HG03342 (cell line): ENCODE measurements around the gene DNAI1.

Experiments
- ATAC-seq: cut with Tn5 transposase; IDR thresholded peaks from one replicate; pipeline ENCODE4 v1.9.1; 2021; ENCODE audit warnings: mild to moderate bottlenecking, moderate library complexity; ENCODE audit not compliant: unreplicated experiment

The DNAI1 gene

GRCh38 chr9:34486572-34486971 is 28.0 kb downstream of the DNAI1 start:
- ATAC-seq: no peak

- ATAC-seq: no peak
Observed at GRCh38 chr9:34490360-34490759, 31.8 kb downstream of the DNAI1 start.

GRCh38 chr9:34490760-34491159 is 32.2 kb downstream of the DNAI1 start:
- ATAC-seq: no peak

GRCh38 chr9:34491596-34491995 is 33.0 kb downstream of the DNAI1 start:
- no peak for ATAC-seq

- no peak for ATAC-seq
Observed at GRCh38 chr9:34492051-34492450, 33.4 kb downstream of the DNAI1 start.

- ATAC-seq: no peak
Observed at GRCh38 chr9:34493972-34494535, 35.4 kb downstream of the DNAI1 start.

- ATAC-seq: no peak
Observed at GRCh38 chr9:34496149-34496712, 37.6 kb downstream of the DNAI1 start.

- ATAC-seq: no peak
Observed at GRCh38 chr9:34498553-34498952, 39.9 kb downstream of the DNAI1 start.

- ATAC-seq: no peak
Observed at GRCh38 chr9:34499076-34499475, 40.5 kb downstream of the DNAI1 start.

- ATAC-seq: no peak
Observed at GRCh38 chr9:34500623-34501267, 42.1 kb downstream of the DNAI1 start.

- ATAC-seq: no peak
Observed at GRCh38 chr9:34501372-34501771, 42.8 kb downstream of the DNAI1 start.

GRCh38 chr9:34501889-34502425 is 43.4 kb downstream of the DNAI1 start:
- ATAC-seq: no peak

GRCh38 chr9:34502471-34502870 is 43.9 kb downstream of the DNAI1 start:
- ATAC-seq: no peak

GRCh38 chr9:34502891-34503290 is 44.3 kb downstream of the DNAI1 start:
- ATAC-seq: no peak

- ATAC-seq: no peak
Observed at GRCh38 chr9:34503406-34503805, 44.8 kb downstream of the DNAI1 start.

- ATAC-seq: no peak
Observed at GRCh38 chr9:34505370-34506120, 46.9 kb downstream of the DNAI1 start.

GRCh38 chr9:34506623-34507022 is 48.0 kb downstream of the DNAI1 start:
- no peak for ATAC-seq

- ATAC-seq: no peak
Observed at GRCh38 chr9:34507556-34507955, 49.0 kb downstream of the DNAI1 start.

GRCh38 chr9:34507966-34508365 is 49.4 kb downstream of the DNAI1 start:
- no peak for ATAC-seq

GRCh38 chr9:34508463-34508862 is 49.9 kb downstream of the DNAI1 start:
- no peak for ATAC-seq

- no peak for ATAC-seq
Observed at GRCh38 chr9:34508951-34509350, 50.3 kb downstream of the DNAI1 start.
